GM12878 (cell line): ENCODE data around the gene C19orf44. TPM values are rescaled to one million over a fixed set of nuclear protein-coding genes. Genes with fewer than 3 reads are reported as not detected.

Experiments used
- ATAC-seq: fragments of 200-7000 bp; cut with Tn5 transposase; 3 replicates; pipeline ENCODE4 v1.9.1; 2020; ENCODE audit warnings: mild to moderate bottlenecking, moderate library complexity
- BruUV-seq: library from RNA; stranded (reverse); fragments of 400-500 nt; replicated peaks from 2 replicates; lab custom pipeline; 2021; lab: Mats Ljungman, UMichigan
- CTCF ChIA-PET: fragments of 300-600 bp; sonication (Branson Sonifier 250); formaldehyde crosslinking; extraction: SDS; loops from one replicate; lab custom pipeline; 2021; ENCODE audit warnings: inconsistent platforms; lab: Yijun Ruan, JAX
- POLR2A ChIA-PET: fragments of 350-600 bp; formaldehyde crosslinking; extraction: SDS; loops from one replicate; lab custom pipeline; 2021; ENCODE audit warnings: inconsistent platforms; lab: Charles Lee
- RAD21 ChIA-PET: fragments of 300-600 bp; sonication (Branson Sonifier 250); formaldehyde crosslinking; loops from one replicate; lab custom pipeline; 2023; ENCODE audit warnings: antibody characterized with exemption; ENCODE audit not compliant: unreplicated experiment; lab: Charles Lee
- SMC1A ChIA-PET: fragments of 300-600 bp; sonication (Branson Sonifier 250); formaldehyde crosslinking; loops from one replicate; lab custom pipeline; 2023; ENCODE audit not compliant: unreplicated experiment, uncharacterized antibody; lab: Charles Lee
- DNase-seq: peaks from one replicate; pipeline ENCODE4 v3.0.0-alpha.2; 2011; ENCODE audit warnings: low read depth, low spot score
- FAIRE-seq: peaks from 3 replicates; lab custom pipeline; 2011; peaks lifted over from hg19 to GRCh38; lab: Jason Lieb, UNC
- H2AFZ ChIP-seq: 2 replicates; pipeline ENCODE4 v1.6.0; 2011; ENCODE audit warnings: low read depth, low read length, control low read depth; ENCODE audit not compliant: control insufficient read depth
- H3K27ac ChIP-seq: 2 replicates; pipeline ENCODE4 v1.5.1; 2011; ENCODE audit warnings: control low read depth; ENCODE audit not compliant: control insufficient read depth, insufficient read depth
- H3K27me3 ChIP-seq, 2 experiments: replicated peaks in 1 of 2; 2 replicates each; pipeline versions ENCODE4 v1.6.0 to v1.6.1; 2011; ENCODE audit warnings: low read length in 1 of 2; ENCODE audit not compliant: control insufficient read depth in 2 of 2, insufficient read depth in 2 of 2
- H3K36me3 ChIP-seq, 2 experiments: 2 replicates each; pipeline ENCODE4 v1.5.1; 2011; ENCODE audit warnings: low read length in 1 of 2; ENCODE audit not compliant: control insufficient read depth in 2 of 2, insufficient read depth in 2 of 2
- H3K4me1 ChIP-seq: 2 replicates; pipeline ENCODE4 v1.6.1; 2011; ENCODE audit warnings: mild to moderate bottlenecking, low read length, moderate library complexity, mixed read lengths; ENCODE audit not compliant: control insufficient read depth, insufficient read depth
- H3K4me2 ChIP-seq: 2 replicates; pipeline ENCODE4 v1.6.0; 2011; ENCODE audit warnings: control low read depth; ENCODE audit not compliant: control insufficient read depth, insufficient read depth
- H3K4me3 ChIP-seq: fragments of 200-600 bp; sonication (generic); 2 replicates; pipeline ENCODE4 v1.5.1; 2016
- H3K79me2 ChIP-seq: 2 replicates; pipeline ENCODE4 v1.6.0; 2011; ENCODE audit warnings: low read length; ENCODE audit not compliant: control insufficient read depth, insufficient read depth
- H3K9ac ChIP-seq: 2 replicates; pipeline ENCODE4 v1.8.0; 2011; ENCODE audit warnings: low read length, control low read depth, mixed read lengths; ENCODE audit not compliant: control insufficient read depth, insufficient read depth
- H3K9me3 ChIP-seq: replicated peaks from 3 replicates; pipeline ENCODE4 v1.5.1; 2011; ENCODE audit warnings: mild to moderate bottlenecking, low read length; ENCODE audit not compliant: control insufficient read depth, insufficient read depth
- H4K20me1 ChIP-seq: 2 replicates; pipeline ENCODE4 v1.6.0; 2011; ENCODE audit not compliant: control insufficient read depth, insufficient read depth
- BCLAF1 ChIP-seq: fragments of 450-650 bp; IDR thresholded peaks from 2 replicates; pipeline ENCODE4 v1.6.1; 2017; ENCODE audit warnings: antibody characterized with exemption, mild to moderate bottlenecking, moderate library complexity
- CBX3 ChIP-seq: fragments of 200-600 bp; sonication (generic); IDR thresholded peaks from 2 replicates; pipeline ENCODE4 v1.6.1; 2016; ENCODE audit warnings: low read depth, borderline replicate concordance
- CEBPZ ChIP-seq: fragments of 150-350 bp; IDR thresholded peaks from 2 replicates; pipeline ENCODE4 v1.6.1; 2016; ENCODE audit warnings: low read depth, low read length
- EGR1 ChIP-seq, 2 experiments: IDR thresholded peaks; 1 replicate in 1 of 2; 2 replicates in 1 of 2; pipeline ENCODE4 v1.6.1; 2011 to 2012; ENCODE audit warnings: low read depth in 2 of 2, low read length in 2 of 2, borderline replicate concordance in 1 of 2, mild to moderate bottlenecking in 1 of 2, moderate library complexity in 1 of 2
- GATAD2B ChIP-seq: fragments of 450-650 bp; conservative IDR thresholded peaks from 2 replicates; pipeline ENCODE4 v1.6.1; 2017; ENCODE audit warnings: low read depth, mild to moderate bottlenecking, moderate library complexity
- HDAC2 ChIP-seq: fragments of 200-600 bp; sonication (generic); IDR thresholded peaks from 2 replicates; pipeline ENCODE4 v1.6.1; 2017
- MEF2B ChIP-seq: fragments of 450-650 bp; IDR thresholded peaks from 2 replicates; pipeline ENCODE4 v1.6.1; 2018; ENCODE audit warnings: mild to moderate bottlenecking, moderate library complexity; ENCODE audit not compliant: partially characterized antibody, poor library complexity, severe bottlenecking
- MYB ChIP-seq: fragments of 150-350 bp; IDR thresholded peaks from 2 replicates; pipeline ENCODE4 v1.6.1; 2014; ENCODE audit warnings: mild to moderate bottlenecking, low read depth, low read length, borderline replicate concordance
- NR2F1 ChIP-seq: fragments of 450-650 bp; conservative IDR thresholded peaks from 2 replicates; pipeline ENCODE4 v1.6.1; 2017; ENCODE audit warnings: mild to moderate bottlenecking
- RUNX3 ChIP-seq: IDR thresholded peaks from 2 replicates; pipeline ENCODE4 v1.6.1; 2012; ENCODE audit warnings: low read length, inconsistent platforms
- SRF ChIP-seq, 2 experiments: IDR thresholded peaks; 2 replicates each; pipeline ENCODE4 v1.6.1; 2011; ENCODE audit warnings: low read depth in 2 of 2, low read length in 2 of 2, mild to moderate bottlenecking in 1 of 2, moderate library complexity in 1 of 2
- WGBS: methylation state at CpG from one replicate; pipeline ENCODE4 v1.1.6; 2016; ENCODE audit warnings: low lambda C conversion rate; ENCODE audit not compliant: insufficient replicate concordance, insufficient coverage; ENCODE audit errors: missing lambda C conversion rate; 5-methylcytosine and 5-hydroxymethylcytosine counted together
- in situ Hi-C: fragments of 300-500 bp; cut with MboI; formaldehyde crosslinking; loops from 9 replicates; pipeline ENCODE4 v1.14.3; 2018; ENCODE audit warnings: mixed read lengths
- intact Hi-C: fragments of 100-400 bp; cut with micrococcal nuclease; formaldehyde crosslinking; loops from one replicate; pipeline ENCODE4 v1.14.2; 2022; ENCODE audit not compliant: unreplicated experiment
- polyA plus RNA-seq, 11 experiments: library from polyadenylated mRNA; depleted of rRNA in 4 of 11; unstranded in 6 of 11; stranded (reverse) in 5 of 11; fragments of >200 nt; fragmentation: Nextera tagmentation in 4 of 11; fragmentation: Illumina TruSeq in 1 of 11; extraction: Ambion mirVana in 4 of 11; extraction: Trizol in 1 of 11; gene quantifications; 1 replicate in 1 of 11; 2 replicates in 10 of 11; pipeline versions ENCODE4 v1.2.1 to v1.2.3, GENCODE V29; 2011 to 2016; ENCODE audit warnings: inconsistent platforms in 2 of 11, missing spikeins in 2 of 11, low read depth in 1 of 11
- total RNA-seq, 4 experiments: library from RNA; depleted of rRNA in 3 of 4; stranded (reverse); fragments of >200 nt in 3 of 4; fragmentation: Illumina TruSeq in 1 of 4; extraction: Trizol in 1 of 4; gene quantifications; 2 replicates each; pipeline versions ENCODE4 v1.2.1 to v1.2.3, GENCODE V29; 2013 to 2021

The C19orf44 gene
- total and polyA plus RNA-seq, 10 of the 15 experiments (the other 5 are each of a cell fraction or from before 2014, with no cell fraction given) = 0.26 to 5.2 (median 3.6) TPM

- Histone ChIP-seq H3K79me2 (no peaks in the 10 kb centered on the region), H3K27ac (no peak overlapping the region), H3K4me3 (no peak overlapping the region), H3K4me2 (no peak overlapping the region), H3K9me3 (no peaks in the 10 kb centered on the region), H3K36me3 (no peaks in the 10 kb centered on the region; a peak in 3 of 4 replicates), H3K4me1 (no peaks in the 10 kb centered on the region), H3K9ac (no peak overlapping the region)
- intact Hi-C loops = no loop called here
- DNase-seq (no peak), FAIRE-seq (no peak)
- BruUV-seq = no TSS peak
- SMC1A ChIA-PET = no interaction called here
- 91% methylated on average over 6 of the region's 6 CpGs for WGBS
- CTCF ChIA-PET = no interaction called here
- RAD21 ChIA-PET = no interaction called here
- TF ChIP-seq GATAD2B (no peak), SRF (IDR thresholded peaks at IDR 0.05; ENCODE audit: low read depth in 2 of 2, low read length in 2 of 2) (no peak), CEBPZ (no peak)
- TF ChIP-seq, all 136 proteins: peak for 0
- no peaks in the 10 kb centered on the region for H3K27me3 ChIP-seq
- no peak for ATAC-seq
- in situ Hi-C loops = no loop called here
- H2AFZ ChIP-seq = no peak overlapping the region
- POLR2A ChIA-PET = no interaction called here
- no peaks in the 10 kb centered on the region for H4K20me1 ChIP-seq
These were observed 10.8 kb downstream of the C19orf44 start for GRCh38 chr19:16506961-16507360.

GRCh38 chr19:16508546-16508945 is 12.4 kb downstream of the C19orf44 start:
- Histone ChIP-seq H3K79me2 (no peaks in the 10 kb centered on the region), H3K4me2 (no peak overlapping the region), H3K9ac (no peak overlapping the region), H3K9me3 (no peaks in the 10 kb centered on the region), H3K4me1 (no peaks in the 10 kb centered on the region), H3K36me3 (no peaks in the 10 kb centered on the region; a peak in 2 of 4 replicates), H2AFZ (no peak overlapping the region), H3K27me3 (no peaks in the 10 kb centered on the region), H3K4me3 (no peak overlapping the region), H4K20me1 (no peaks in the 10 kb centered on the region), H3K27ac (no peak overlapping the region)
- in situ Hi-C loops = no loop called here
- CTCF ChIA-PET = no interaction called here
- SMC1A ChIA-PET = no interaction called here
- BruUV-seq = no TSS peak
- POLR2A ChIA-PET = interaction anchor here (0.7 kb wide), 1 partner anchor 24 kb away, joined by 3 read pairs; no protein-coding TSS in a partner anchor
- 95% methylated on average over 5 of the region's 5 CpGs for WGBS
- FAIRE-seq (no peak), DNase-seq (no peak), ATAC-seq (no peak)
- intact Hi-C loops = no loop called here
- RAD21 ChIA-PET = no interaction called here
- TF ChIP-seq CBX3 (no peak), BCLAF1 (no peak), MEF2B (no peak), HDAC2 (no peak), RUNX3 (no peak), NR2F1 (no peak), MYB (no peak), EGR1 (IDR thresholded peaks at IDR 0.05; ENCODE audit: borderline replicate concordance in 1 of 2, low read depth in 2 of 2, low read length in 2 of 2) (no peak)
